ENCODE data around the gene UBIAD1. TPM values are rescaled to one million over a fixed set of nuclear protein-coding genes. Genes with fewer than 3 reads are reported as not detected.

The UBIAD1 gene
- total RNA-seq, 1 donor, result 11.1 TPM

DNA sequence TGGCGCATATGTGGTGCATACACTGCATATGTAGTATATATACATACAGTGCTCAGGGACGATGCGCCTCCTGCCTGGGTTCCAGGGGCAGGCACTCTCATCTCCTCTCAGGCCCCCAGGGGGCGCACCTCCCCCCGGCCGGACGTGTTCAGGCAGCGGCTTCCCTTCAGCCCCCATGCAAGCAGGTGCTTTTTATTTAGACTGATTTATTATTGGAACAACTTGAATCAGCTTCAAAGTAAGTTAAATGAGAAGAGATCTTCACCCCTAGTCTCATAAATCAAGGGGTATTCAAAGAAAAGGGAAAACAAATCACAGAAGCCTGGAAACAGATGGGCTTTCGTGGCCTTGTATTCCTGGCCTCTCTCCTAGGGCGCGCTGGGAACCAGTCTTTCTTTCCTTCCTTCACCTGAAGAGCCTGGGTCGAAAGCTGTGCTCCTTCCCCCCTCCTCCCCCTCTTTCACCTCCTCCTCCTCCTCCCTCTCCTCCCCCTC is 64.6 kb downstream of the UBIAD1 start:
- peaks cover 3% of the 10 kb centered on the region for H3K4me1 ChIP-seq (ENCODE audit: insufficient read depth, low read length)
- no peaks in the 10 kb centered on the region for H3K9me3 ChIP-seq (ENCODE audit: low read depth, low read length)
- peaks cover 3% of the 10 kb centered on the region for H3K27me3 ChIP-seq (ENCODE audit: insufficient read depth, low read length)
- no peak overlapping the region for H3K4me3 ChIP-seq (ENCODE audit: low read length)

Other genes with a start within 250 kb of the UBIAD1 start
- 0.10 TPM for gene MASP2, start 226.0 kb upstream of the UBIAD1 start, total RNA-seq
- gene SRM, start 213.2 kb upstream of the UBIAD1 start, total RNA-seq, result 7.9 TPM
- gene EXOSC10, start 173.3 kb upstream of the UBIAD1 start, total RNA-seq, result 56.5 TPM
- gene ANGPTL7, start 83.8 kb upstream of the UBIAD1 start, total RNA-seq, result not detected
- 21.9 TPM for gene MTOR, start 10.6 kb upstream of the UBIAD1 start, total RNA-seq
- 0.21 TPM for gene DISP3, start 206.0 kb downstream of the UBIAD1 start, total RNA-seq